Measurements from ENCODE around the gene MIOS.
A peak's percentile ranks its signal among the peaks of the same experiment; 100 is the strongest.

Gene MIOS

DNA sequence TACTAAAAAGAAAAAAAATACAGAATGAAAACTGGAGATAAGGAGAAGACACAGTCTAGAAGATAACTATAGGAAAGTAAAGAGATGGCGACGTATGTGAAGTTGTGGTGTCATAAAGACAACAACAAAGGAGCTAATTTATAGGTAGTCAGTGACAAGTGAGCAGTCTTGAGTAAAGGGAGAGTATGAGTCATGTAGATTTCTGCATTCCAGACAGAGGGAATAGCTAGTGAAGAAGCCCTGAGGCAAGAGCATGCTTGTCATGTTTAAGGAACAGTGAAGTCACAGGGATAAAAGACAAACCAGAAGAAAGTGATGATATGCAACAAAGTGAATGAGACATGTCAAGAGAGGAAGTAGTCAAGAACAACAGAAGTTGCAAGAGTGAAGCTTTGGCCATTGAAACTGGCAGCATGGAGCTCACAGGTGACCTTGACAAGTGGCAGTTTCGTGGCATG lies 2.3 kb upstream of the MIOS start (continued):
- TF ChIP-seq TSHZ1 (tag by site-specific recombination; IDR thresholded peaks at IDR 0.05; ENCODE audit: borderline replicate concordance) (0 out of 2 replicates have a peak, but pooled peaks have one; percentile 51), KLF17 (tag by site-specific recombination; IDR thresholded peaks at IDR 0.05) (no peak), ZNF580 (tag by site-specific recombination; IDR thresholded peaks at IDR 0.05) (no peak), KLF1 (tag by site-specific recombination; IDR thresholded peaks at IDR 0.05) (no peak), ZBTB7A (tag by site-specific recombination; IDR thresholded peaks at IDR 0.05; ENCODE audit: low read depth) (no peak), ZNF354C (tag by site-specific recombination; IDR thresholded peaks at IDR 0.05; ENCODE audit: borderline replicate concordance, low read depth) (no peak), ZSCAN16 (tag by site-specific recombination; IDR thresholded peaks at IDR 0.05) (no peak), ZNF292 (tag by site-specific recombination; IDR thresholded peaks at IDR 0.05; ENCODE audit: borderline replicate concordance, low read depth) (no peak), ZNF214 (tag by site-specific recombination; IDR thresholded peaks at IDR 0.05; ENCODE audit: borderline replicate concordance) (no peak), ZNF211 (tag by site-specific recombination; IDR thresholded peaks at IDR 0.05; ENCODE audit: low read depth) (no peak), ZBTB8A (tag by site-specific recombination; IDR thresholded peaks at IDR 0.05) (no peak), KLF9 (tag by site-specific recombination; IDR thresholded peaks at IDR 0.05; ENCODE audit: low read depth) (no peak), ZNF146 (tag by site-specific recombination; IDR thresholded peaks at IDR 0.05) (no peak), BCL11A (tag by site-specific recombination; IDR thresholded peaks at IDR 0.05; ENCODE audit: low read depth) (0 out of 2 replicates have a peak, but pooled peaks have one; percentile 13), ZNF24 (tag by site-specific recombination; IDR thresholded peaks at IDR 0.05) (no peak), ZBTB10 (tag by site-specific recombination; IDR thresholded peaks at IDR 0.05) (no peak), ZNF416 (tag by site-specific recombination; IDR thresholded peaks at IDR 0.05) (no peak), PRDM2 (tag by site-specific recombination; IDR thresholded peaks at IDR 0.05; ENCODE audit: borderline replicate concordance) (no peak), ZNF223 (tag by site-specific recombination; IDR thresholded peaks at IDR 0.05) (no peak), ZSCAN23 (tag by site-specific recombination; IDR thresholded peaks at IDR 0.05) (no peak), ZNF311 (tag by site-specific recombination; IDR thresholded peaks at IDR 0.05; ENCODE audit: borderline replicate concordance) (no peak), SP3 (tag by site-specific recombination; IDR thresholded peaks at IDR 0.05) (no peak)
- TF ChIP-seq, protein P1, sequence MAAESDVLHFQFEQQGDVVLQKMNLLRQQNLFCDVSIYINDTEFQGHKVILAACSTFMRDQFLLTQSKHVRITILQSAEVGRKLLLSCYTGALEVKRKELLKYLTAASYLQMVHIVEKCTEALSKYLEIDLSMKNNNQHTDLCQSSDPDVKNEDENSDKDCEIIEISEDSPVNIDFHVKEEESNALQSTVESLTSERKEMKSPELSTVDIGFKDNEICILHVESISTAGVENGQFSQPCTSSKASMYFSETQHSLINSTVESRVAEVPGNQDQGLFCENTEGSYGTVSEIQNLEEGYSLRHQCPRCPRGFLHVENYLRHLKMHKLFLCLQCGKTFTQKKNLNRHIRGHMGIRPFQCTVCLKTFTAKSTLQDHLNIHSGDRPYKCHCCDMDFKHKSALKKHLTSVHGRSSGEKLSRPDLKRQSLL (tag by site-specific recombination; IDR thresholded peaks at IDR 0.05) = no peak
